VCaP (cell line): ENCODE data around the gene FCN2.

Experiments used
- H3K27ac ChIP-seq: fragments of 450-650 bp; 2 replicates; pipeline ENCODE4 v1.5.1; 2017
- CTCF ChIP-seq: fragments of 450-650 bp; conservative IDR thresholded peaks from 2 replicates; pipeline ENCODE4 v1.5.1; 2017; ENCODE audit warnings: mild to moderate bottlenecking, moderate library complexity

Gene FCN2

DNA sequence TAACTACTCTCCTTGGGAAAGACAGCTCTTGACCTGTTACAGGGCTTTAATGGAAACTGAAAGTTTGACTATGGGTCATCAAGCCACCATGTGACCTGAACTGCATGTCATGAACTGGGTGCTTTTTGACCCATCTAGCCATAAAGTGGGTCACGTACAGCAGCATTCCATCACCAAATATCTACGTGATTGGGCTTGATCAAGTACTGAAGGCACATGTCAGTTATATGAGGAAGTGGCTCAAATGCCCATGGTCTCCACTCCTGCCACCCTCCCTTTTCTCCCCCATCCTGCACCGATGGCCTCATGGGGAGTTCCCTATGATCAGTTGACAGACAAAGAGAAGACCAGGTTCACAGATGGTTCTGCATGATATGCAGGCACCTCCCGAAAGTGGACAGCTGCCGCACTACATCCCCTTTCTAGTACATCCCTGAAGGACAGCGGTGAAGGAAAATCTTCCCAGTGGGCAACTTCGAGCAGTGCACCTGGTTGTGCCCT, 44.5 kb downstream of the FCN2 start:
- no peak for TF ChIP-seq CTCF
- no peak overlapping the region for H3K27ac ChIP-seq

- H3K27ac ChIP-seq: no peak overlapping the region
- TF ChIP-seq CTCF: no peak
Measured at GRCh38 chr9:134928436-134929192, 48.0 kb downstream of the FCN2 start.

- TF ChIP-seq CTCF: no peak
- H3K27ac ChIP-seq: no peak overlapping the region
Measured at GRCh38 chr9:134929193-134930158, 48.9 kb downstream of the FCN2 start.

- no peak for TF ChIP-seq CTCF
- H3K27ac ChIP-seq: no peak overlapping the region
Measured at GRCh38 chr9:134930398-134930797, 49.8 kb downstream of the FCN2 start.

- no peak overlapping the region for H3K27ac ChIP-seq
- TF ChIP-seq CTCF: no peak
Measured at GRCh38 chr9:134932171-134932570, 51.6 kb downstream of the FCN2 start.

- TF ChIP-seq CTCF: no peak
- no peak overlapping the region for H3K27ac ChIP-seq
Measured at GRCh38 chr9:134932606-134933005, 52.0 kb downstream of the FCN2 start.

DNA sequence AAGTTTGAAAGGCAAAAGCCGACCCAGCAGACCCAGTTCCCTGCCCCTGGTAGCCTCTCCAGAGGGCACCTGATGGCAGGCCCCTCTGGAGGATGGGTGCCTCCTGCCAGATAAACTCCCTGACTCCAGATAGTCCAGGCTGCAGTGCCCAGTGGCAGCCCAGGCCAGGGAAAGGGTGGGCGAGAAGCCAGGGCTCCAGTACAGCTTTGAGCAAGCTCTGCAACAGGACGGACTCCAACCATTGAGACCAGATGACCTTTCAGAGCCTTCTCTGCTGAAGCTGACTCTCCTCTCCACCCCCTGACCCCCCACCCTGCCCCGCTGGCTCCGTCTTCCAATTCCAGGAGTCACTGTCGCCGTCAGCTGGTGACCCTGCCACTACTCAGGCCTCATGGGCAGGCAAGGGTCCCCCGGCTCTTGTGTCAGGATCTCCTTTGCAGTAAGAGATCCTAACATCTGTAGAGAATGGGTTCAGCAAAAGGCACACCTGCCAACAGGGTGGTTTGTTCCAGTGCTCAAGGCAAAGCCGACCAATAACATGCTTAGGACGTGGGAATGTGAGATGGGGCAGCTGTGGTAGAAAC, 52.6 kb downstream of the FCN2 start:
- no peak for TF ChIP-seq CTCF
- no peak overlapping the region for H3K27ac ChIP-seq
